RCC 7860 (cell line): ENCODE data around the gene PRR9.

ENCODE experiments used
- DNase-seq: peaks from one replicate; pipeline ENCODE4 v3.0.0-alpha.2; 2015; ENCODE audit warnings: low spot score
- FAIRE-seq: peaks from 2 replicates; lab custom pipeline; 2012; peaks lifted over from hg19 to GRCh38; lab: Jason Lieb, UNC

The PRR9 gene

GRCh38 chr1:153262462-153263157 lies 45.2 kb downstream of the PRR9 start:
- no peak for FAIRE-seq

GRCh38 chr1:153265457-153265856 lies 48.1 kb downstream of the PRR9 start:
- FAIRE-seq (no peak), DNase-seq (no peak)

More at GRCh38 chr1:153262462-153263157, 45.2 kb downstream of the PRR9 start:
- DNase-seq, result no peak
